NCI-H1105 treated with DMSO at 0.1 percent for 48 hours (cell line): Measurements from ENCODE around the gene CFAP74.
"Not testable (repeated sequence)": the region's sequence is repeated elsewhere in the genome, so short reads cannot be mapped to it uniquely, and the experiment has no call there.

Experiments used
- DNase-seq: peaks from one replicate; lab custom pipeline; 2025; lab: John Stamatoyannopoulos, UW

The CFAP74 gene

GRCh38 chr1:1945782-1946393 is 57.7 kb downstream of the CFAP74 start:
- no peak for DNase-seq

DNA sequence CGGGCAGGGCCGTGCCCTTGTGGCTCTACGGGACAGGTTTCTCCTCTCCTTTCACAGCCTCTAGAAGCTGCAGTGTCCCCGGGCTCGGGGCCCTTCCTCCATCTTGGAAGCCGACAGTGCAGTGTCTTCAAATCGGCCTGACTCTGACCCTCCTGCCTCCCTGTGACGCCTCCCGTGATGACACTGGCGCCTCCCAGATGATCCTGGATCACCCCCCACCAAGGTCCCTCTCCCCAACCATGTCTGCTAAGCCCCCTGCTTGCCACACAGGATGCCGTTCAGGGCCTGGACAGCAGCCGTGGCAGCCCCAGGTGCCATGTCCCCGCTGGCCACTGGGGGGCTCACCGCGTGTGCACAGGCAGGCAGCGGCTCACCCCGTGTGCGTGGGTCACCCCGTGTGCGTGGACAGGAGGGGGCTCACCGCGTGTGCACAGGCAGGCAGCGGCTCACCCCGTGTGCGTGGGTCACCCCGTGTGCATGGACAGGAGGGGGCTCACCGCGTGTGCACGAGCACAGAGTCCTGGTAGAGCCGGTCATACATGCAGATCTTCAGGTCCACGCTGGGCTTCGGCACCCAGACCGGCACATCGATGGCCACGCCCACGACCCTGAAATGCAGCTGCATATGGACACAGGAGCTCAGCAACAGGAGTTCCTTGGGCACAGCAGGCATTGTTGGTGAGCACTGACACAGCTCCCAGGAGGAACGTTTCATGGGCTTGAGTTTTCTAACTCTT is 59.6 kb downstream of the CFAP74 start:
- DNase-seq, result no peak

DNA sequence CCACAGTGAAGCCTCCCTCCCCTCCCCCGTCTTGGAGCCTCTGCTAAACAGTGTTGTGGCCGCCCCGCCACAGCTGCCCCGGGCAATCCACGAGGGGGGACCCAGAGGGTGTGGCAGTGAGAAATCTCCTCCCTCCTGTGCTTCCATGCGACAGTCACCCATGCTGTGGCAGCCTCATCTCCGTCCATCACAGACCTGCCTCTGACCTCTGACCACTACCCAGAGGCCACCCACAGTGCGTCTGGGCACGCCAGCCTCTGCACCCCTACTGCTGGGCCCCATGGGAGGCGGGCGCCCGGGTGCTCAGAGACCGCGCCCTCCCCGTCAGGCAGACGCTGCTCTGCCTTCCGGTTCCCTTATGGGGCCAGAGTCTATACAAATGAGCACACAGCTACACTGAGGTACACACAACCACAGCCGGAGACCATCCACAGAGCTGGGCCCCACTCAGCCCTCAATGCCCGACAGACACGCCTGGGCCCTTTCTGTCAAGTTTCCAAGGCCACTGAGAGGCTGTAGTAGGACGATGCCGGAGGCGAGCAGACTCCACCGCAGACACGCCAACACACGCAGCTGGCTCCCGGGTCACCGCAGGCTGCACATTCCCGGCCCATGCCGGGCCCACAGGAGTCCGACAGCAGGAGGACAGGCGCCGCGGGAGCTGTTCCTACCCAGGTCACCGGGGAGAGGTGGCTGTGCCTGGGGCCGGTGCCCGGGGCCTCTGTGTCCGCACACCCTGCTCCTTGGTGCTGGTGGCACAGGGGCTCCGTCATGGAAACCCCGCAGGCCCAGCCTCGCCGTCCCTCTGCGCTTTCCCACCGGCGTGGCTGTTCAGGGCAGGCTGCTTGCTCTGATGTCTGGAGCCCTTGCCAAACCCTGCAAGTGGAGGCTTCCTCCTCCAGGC is 60.6 kb downstream of the CFAP74 start:
- DNase-seq, result no peak

DNA sequence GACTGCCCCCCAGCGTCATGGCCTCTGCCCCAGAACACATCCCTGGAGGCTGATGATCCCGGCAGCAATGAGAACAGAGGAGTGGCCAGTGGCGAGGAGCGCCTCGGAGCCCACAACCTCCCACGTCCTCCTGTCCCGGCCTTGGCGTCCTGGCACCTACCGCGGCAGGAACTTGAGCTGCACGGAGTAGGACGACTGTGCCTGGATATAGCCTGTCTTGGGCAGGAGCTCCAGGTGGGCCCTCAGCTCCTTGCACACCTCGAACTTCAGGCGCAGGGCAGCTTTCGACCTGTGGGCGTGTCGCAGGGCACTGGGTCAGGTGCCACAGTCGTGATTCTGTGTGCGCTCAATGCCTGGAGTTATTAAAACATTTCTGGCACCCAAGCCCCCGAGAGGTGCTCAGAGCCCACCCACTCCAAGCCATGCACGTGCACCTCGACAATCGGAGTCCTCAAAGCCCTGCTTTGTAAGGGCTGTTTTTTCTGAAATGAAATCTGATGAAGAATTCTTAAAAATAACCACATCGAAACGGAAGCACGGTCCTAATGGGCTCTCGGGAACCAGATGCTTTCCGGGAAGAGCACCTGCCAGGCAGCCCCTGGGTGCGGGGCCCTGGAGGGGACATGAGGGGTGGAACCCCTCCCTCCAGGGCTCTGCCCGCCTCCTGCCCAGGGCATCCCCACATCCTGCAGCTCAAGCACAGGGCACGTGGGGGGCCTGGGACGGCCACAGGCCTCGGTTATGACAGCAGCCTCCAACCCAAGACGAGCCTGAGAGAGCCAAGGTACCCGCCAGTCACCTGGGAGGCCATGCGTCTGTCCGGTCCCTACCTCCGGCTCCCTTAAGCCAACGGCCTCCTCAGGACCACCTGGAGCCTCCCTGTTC is 61.5 kb downstream of the CFAP74 start:
- DNase-seq, result no peak

DNA sequence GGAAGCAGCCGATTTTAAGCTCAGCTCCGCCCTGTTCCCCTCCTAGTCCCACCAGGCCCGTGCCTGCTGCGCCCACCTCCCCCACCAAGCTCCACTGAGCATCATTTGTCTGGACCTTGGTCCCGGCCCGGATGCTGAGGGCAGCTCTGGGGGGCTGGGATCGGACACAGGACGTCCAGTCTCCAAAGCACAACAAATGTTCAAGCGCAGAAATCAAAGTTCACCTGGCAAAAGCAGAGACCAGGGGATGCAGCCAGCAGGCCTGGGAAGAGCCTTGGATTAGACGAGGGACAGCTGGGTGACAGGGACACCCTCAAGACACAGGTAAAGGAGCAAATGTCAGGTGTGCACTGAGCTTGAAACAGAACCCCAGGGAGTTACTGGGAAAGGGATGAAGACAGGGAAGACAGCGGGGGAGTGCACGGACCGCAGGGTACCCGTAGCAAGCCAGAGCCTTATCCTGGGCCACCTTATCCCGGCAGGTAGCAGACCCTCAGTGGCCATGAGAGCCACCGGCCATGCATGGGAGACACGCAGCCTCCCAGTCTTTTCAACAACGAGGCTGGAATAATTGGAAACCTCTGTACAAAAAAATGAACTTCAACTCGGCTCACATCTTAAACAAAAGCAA is 62.3 kb downstream of the CFAP74 start:
- no peak for DNase-seq

DNA sequence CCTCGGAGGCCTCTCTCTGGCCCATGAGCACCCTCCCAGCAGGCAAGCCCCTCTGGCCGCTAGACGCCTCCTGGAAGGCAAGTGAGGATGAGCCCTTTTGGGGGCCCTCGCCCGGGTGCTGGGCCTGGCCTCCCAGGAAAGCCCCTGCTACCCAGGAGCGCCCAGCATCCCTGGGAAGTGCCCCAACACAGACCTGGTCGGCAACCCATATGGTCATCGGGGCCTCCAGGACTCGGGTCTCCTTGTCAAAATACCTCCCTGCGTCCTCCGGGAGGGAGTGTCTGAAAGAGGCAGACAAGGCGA is 63.5 kb downstream of the CFAP74 start:
- DNase-seq, result no peak

DNA sequence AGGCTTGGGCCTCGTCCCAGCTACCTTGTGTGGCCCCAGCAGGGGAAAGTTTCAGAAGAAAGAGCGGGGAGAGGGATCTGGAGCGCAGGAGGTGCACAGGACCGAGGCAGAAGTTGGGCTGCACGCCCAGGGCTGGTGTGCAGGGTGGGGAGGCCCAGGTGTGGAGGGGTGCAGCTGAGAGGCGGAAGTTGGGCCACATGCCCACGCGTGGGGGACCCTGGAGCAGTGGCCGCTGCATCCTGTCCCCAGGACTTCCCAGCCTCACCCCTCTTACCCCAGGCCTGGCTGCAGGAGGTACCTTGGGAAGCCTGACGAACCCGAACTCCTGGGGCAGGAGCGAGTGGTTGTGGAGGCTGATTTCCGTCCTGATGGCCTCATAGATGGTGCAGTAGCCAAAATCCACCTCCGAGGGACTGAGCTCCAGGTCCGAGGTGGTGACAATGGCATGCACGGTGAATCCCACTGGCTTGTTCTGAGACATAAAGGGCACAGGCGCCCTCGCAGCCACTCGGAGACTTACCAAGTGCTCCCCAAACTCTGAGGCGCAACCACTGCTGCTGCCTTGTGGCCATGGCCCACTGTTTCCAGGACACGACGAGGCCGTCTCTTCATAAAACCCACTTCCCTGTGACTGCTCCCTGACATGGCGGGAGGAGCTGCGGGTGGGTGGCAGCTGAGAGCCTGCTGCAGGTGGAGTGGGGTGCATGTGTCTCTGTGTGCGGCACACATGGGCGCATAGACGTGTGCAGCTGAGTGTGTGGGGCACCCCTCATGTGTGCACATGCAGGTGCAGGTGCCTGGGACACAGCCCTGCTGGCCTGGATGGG is 64.1 kb downstream of the CFAP74 start:
- no peak for DNase-seq

- DNase-seq, result no peak
These were observed 64.8 kb downstream of the CFAP74 start for GRCh38 chr1:1938613-1939295.

DNA sequence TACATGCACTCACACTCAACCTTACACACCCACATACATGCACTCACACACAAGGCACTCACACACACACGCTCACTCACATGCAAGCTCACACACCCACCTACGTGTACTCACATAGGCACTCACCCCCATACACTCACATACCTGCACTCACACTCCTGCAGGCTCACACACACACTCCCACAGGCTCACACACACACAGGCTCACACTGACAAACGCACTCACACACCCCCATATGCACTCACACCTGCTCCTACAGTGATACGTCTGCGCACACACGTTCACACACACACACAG is 65.4 kb downstream of the CFAP74 start:
- DNase-seq, result no peak

GRCh38 chr1:1937549-1938275 is 65.9 kb downstream of the CFAP74 start:
- DNase-seq, result no peak

DNA sequence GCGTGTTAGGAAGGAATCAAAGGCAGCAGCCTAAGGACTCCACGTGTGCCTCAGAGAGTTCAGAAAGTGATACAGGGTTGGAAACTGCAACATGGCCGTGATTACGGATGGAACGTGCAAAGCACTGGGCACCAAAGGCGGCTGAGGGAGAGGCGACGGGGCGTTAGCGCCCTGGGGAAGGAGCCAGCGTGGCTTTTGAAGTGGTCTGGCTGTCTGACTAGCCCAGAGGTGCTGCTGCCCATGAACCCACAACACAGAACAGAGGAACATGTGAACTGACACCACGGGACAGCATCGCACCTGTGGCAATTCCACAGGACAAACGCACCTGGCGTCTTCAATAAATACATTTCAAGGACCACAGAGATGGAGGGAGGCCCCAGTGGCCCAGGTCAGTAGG is 66.5 kb downstream of the CFAP74 start:
- DNase-seq, result no peak

DNA sequence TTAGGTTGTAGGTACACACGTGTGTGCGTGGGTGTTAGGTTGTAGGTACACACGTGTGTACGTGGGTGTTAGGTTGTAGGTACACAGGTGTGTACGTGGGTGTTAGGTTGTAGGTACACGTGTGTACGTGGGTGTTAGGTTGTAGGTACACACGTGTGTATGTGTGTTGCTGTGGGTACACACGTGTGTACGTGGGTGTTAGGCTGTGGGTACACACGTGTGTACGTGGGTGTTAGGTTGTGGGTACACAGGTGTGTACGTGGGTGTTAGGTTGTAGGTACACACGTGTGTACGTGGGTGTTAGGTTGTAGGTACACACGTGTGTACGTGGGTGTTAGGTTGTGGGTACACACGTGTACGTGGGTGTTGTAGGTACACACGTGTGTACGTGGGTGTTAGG is 68.7 kb downstream of the CFAP74 start:
- not testable (repeated sequence) for DNase-seq

GRCh38 chr1:1929639-1930545 is 73.7 kb downstream of the CFAP74 start:
- DNase-seq, result no peak

- no peak for DNase-seq
These were observed 74.4 kb downstream of the CFAP74 start for GRCh38 chr1:1929102-1929638.

GRCh38 chr1:1928231-1929101 is 75.1 kb downstream of the CFAP74 start:
- DNase-seq, result no peak

GRCh38 chr1:1927751-1928150 is 75.8 kb downstream of the CFAP74 start:
- DNase-seq, result no peak
